Erythroblast (primary cell): ENCODE data around the gene BEX3.

Experiments used
- GATA1 ChIP-seq: IDR thresholded peaks from 2 replicates; pipeline ENCODE4 v1.6.1; 2011; ENCODE audit warnings: low read depth, mild to moderate bottlenecking, control low read depth, low read length, moderate library complexity
- POLR2A ChIP-seq: IDR thresholded peaks from 2 replicates; pipeline ENCODE4 v1.6.1; 2011; ENCODE audit warnings: mild to moderate bottlenecking, low read length

- TF ChIP-seq POLR2A (no peak), GATA1 (no peak)
Measured at GRCh38 chrX:103382877-103383276, 6.5 kb downstream of the BEX3 start.
